HepG2 (cell line): ENCODE results near the gene HEATR1. TPM values are rescaled to one million over a fixed set of nuclear protein-coding genes. Genes with fewer than 3 reads are reported as not detected.

ENCODE experiments used
- CCDC6 ChIP-seq: sonication (generic); formaldehyde crosslinking; IDR thresholded peaks from 2 replicates; pipeline ENCODE4 v1.8.1; 2022; ENCODE audit warnings: mild to moderate bottlenecking, missing genetic modification reagents, moderate library complexity
- E2F2 ChIP-seq: sonication (generic); formaldehyde crosslinking; IDR thresholded peaks from 2 replicates; pipeline ENCODE4 v1.4.0; 2020; ENCODE audit warnings: missing genetic modification reagents, borderline replicate concordance
- FOXK2 ChIP-seq: fragments of 450-650 bp; IDR thresholded peaks from 2 replicates; pipeline ENCODE4 v1.6.1; 2016
- HOXA3 ChIP-seq: sonication (generic); formaldehyde crosslinking; IDR thresholded peaks from 2 replicates; pipeline ENCODE4 v1.5.0; 2020; ENCODE audit warnings: missing genetic modification reagents
- NR2F6 ChIP-seq, 2 experiments: IDR thresholded peaks; 2 replicates each; pipeline ENCODE4 v1.6.1; 2016; ENCODE audit warnings: antibody characterized with exemption in 1 of 2, mild to moderate bottlenecking in 1 of 2
- USF2 ChIP-seq, 2 experiments: sonication (generic) in 1 of 2; formaldehyde crosslinking in 1 of 2; IDR thresholded peaks; 2 replicates each; pipeline versions ENCODE4 v1.5.1 to v1.6.1; 2011 to 2020; ENCODE audit warnings: borderline replicate concordance in 1 of 2, low read depth in 1 of 2, low read length in 1 of 2, mild to moderate bottlenecking in 1 of 2, missing genetic modification reagents in 1 of 2, moderate library complexity in 1 of 2
- ZBTB25 ChIP-seq: IDR thresholded peaks from 2 replicates; pipeline ENCODE4 v1.6.1; 2018; ENCODE audit warnings: missing genetic modification reagents
- ZBTB38 ChIP-seq: sonication (generic); formaldehyde crosslinking; IDR thresholded peaks from 2 replicates; pipeline ENCODE4 v1.5.1; 2020; ENCODE audit warnings: mild to moderate bottlenecking, missing genetic modification reagents
- ZNF136 ChIP-seq: sonication (generic); formaldehyde crosslinking; IDR thresholded peaks from 2 replicates; pipeline ENCODE4 v1.8.1; 2022; ENCODE audit warnings: low read depth, mild to moderate bottlenecking, moderate library complexity, missing genetic modification reagents
- ZNF207 ChIP-seq: fragments of 450-650 bp; IDR thresholded peaks from 2 replicates; pipeline ENCODE4 v1.6.1; 2016; ENCODE audit warnings: antibody characterized with exemption, borderline replicate concordance
- ZNF264 ChIP-seq: sonication (generic); formaldehyde crosslinking; IDR thresholded peaks from 2 replicates; pipeline ENCODE4 v1.4.0; 2020; ENCODE audit warnings: missing genetic modification reagents
- ZNF460 ChIP-seq: sonication (generic); formaldehyde crosslinking; IDR thresholded peaks from 2 replicates; pipeline ENCODE4 v1.5.1; 2020; ENCODE audit warnings: missing genetic modification reagents, mild to moderate bottlenecking, borderline replicate concordance
- ZNF530 ChIP-seq: sonication (generic); formaldehyde crosslinking; IDR thresholded peaks from 2 replicates; pipeline ENCODE4 v1.5.0; 2020; ENCODE audit warnings: low read depth, mild to moderate bottlenecking, missing genetic modification reagents
- ZNF616 ChIP-seq: sonication (generic); formaldehyde crosslinking; IDR thresholded peaks from 2 replicates; pipeline ENCODE4 v1.5.0; 2020; ENCODE audit warnings: low read depth, mild to moderate bottlenecking, missing genetic modification reagents
- ZNF816 ChIP-seq: sonication (generic); formaldehyde crosslinking; IDR thresholded peaks from 2 replicates; pipeline ENCODE4 v1.8.0; 2022; ENCODE audit warnings: missing genetic modification reagents, mild to moderate bottlenecking, borderline replicate concordance
- polyA plus RNA-seq, 8 experiments: library from polyadenylated mRNA; depleted of rRNA in 3 of 8; stranded (reverse) in 7 of 8; unstranded in 1 of 8; fragments of >200 nt; fragmentation: Illumina TruSeq in 4 of 8; extraction: Trizol in 4 of 8; gene quantifications; 2 replicates each; pipeline versions ENCODE4 v1.2.1 to v1.2.3, GENCODE V29; 2011 to 2016; ENCODE audit warnings: low read depth in 4 of 8, missing spikeins in 1 of 8, mixed read lengths in 1 of 8; ENCODE audit not compliant: insufficient read depth in 1 of 8
- total RNA-seq, 5 experiments: library from RNA; depleted of rRNA; stranded (reverse); fragments of >200 nt; fragmentation: Illumina TruSeq; extraction: Trizol; gene quantifications; 2 replicates each; pipeline ENCODE4 v1.2.3, GENCODE V29; 2016; ENCODE audit warnings: low read depth in 1 of 5
- TF ChIP-seq, protein P1 (sequence below): sonication (generic); formaldehyde crosslinking; IDR thresholded peaks from 2 replicates; pipeline ENCODE4 v1.4.0; 2020; ENCODE audit warnings: mild to moderate bottlenecking, missing genetic modification reagents, borderline replicate concordance
- TF ChIP-seq, protein P2 (sequence below): IDR thresholded peaks from 2 replicates; pipeline ENCODE4 v1.6.1; 2016; ENCODE audit warnings: missing genetic modification reagents, missing compliant biosample characterization
- TF ChIP-seq, protein P3 (sequence below): sonication (generic); formaldehyde crosslinking; IDR thresholded peaks from 2 replicates; pipeline ENCODE4 v1.5.0; 2020; ENCODE audit warnings: mild to moderate bottlenecking, missing genetic modification reagents, moderate library complexity

The HEATR1 gene
- total and polyA plus RNA-seq, 2 of the 13 experiments (the other 11 are each of a cell fraction or from before 2014, with no cell fraction given) = 10.2 to 45.8 TPM

DNA sequence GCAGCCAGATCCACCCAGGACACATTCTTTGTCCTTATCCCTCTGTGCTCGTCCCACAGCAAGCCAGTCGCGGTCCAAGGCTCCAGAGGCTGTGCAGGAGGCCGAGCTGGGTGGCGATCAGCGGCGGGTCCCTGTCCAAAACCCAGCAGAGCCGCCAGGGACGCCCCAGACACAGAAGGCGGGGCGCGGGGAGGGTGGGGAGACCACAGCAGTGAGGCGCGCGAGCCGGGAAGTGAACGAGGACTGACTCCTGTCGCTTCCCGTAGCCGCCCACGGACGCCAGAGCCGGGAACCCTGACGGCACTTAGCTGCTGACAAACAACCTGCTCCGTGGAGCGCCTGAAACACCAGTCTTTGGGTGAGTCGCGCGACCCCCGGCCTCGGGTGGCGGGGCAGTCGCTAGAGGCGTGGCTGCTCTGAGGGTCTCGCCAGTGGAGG, 80.6 kb downstream of the HEATR1 start, which contains the start of gene LGALS8 (continued):
- TF ChIP-seq, protein P1, sequence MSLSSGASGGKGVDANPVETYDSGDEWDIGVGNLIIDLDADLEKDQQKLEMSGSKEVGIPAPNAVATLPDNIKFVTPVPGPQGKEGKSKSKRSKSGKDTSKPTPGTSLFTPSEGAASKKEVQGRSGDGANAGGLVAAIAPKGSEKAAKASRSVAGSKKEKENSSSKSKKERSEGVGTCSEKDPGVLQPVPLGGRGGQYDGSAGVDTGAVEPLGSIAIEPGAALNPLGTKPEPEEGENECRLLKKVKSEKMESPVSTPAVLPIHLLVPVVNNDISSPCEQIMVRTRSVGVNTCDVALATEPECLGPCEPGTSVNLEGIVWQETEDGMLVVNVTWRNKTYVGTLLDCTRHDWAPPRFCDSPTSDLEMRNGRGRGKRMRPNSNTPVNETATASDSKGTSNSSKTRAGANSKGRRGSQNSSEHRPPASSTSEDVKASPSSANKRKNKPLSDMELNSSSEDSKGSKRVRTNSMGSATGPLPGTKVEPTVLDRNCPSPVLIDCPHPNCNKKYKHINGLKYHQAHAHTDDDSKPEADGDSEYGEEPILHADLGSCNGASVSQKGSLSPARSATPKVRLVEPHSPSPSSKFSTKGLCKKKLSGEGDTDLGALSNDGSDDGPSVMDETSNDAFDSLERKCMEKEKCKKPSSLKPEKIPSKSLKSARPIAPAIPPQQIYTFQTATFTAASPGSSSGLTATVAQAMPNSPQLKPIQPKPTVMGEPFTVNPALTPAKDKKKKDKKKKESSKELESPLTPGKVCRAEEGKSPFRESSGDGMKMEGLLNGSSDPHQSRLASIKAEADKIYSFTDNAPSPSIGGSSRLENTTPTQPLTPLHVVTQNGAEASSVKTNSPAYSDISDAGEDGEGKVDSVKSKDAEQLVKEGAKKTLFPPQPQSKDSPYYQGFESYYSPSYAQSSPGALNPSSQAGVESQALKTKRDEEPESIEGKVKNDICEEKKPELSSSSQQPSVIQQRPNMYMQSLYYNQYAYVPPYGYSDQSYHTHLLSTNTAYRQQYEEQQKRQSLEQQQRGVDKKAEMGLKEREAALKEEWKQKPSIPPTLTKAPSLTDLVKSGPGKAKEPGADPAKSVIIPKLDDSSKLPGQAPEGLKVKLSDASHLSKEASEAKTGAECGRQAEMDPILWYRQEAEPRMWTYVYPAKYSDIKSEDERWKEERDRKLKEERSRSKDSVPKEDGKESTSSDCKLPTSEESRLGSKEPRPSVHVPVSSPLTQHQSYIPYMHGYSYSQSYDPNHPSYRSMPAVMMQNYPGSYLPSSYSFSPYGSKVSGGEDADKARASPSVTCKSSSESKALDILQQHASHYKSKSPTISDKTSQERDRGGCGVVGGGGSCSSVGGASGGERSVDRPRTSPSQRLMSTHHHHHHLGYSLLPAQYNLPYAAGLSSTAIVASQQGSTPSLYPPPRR (CRISPR knock-in tag) = no peak
- TF ChIP-seq ZNF816 (CRISPR knock-in tag) (no peak; the same call in 1 of the 2 replicates), FOXK2 (no peak), ZNF460 (CRISPR knock-in tag) (peak; percentile 12; the same call in 1 of the 2 replicates), ZNF530 (no peak), ZBTB38 (CRISPR knock-in tag) (no peak), ZNF616 (CRISPR knock-in tag) (no peak), HOXA3 (CRISPR knock-in tag) (peak; percentile 59; the same call in 1 of the 2 replicates), ZNF264 (CRISPR knock-in tag) (0 out of 2 replicates have a peak, but pooled peaks have one; percentile 34), ZNF207 (no peak), CCDC6 (no peak), E2F2 (CRISPR knock-in tag) (0 out of 2 replicates have a peak, but pooled peaks have one; percentile 64), ZNF136 (CRISPR knock-in tag) (no peak), USF2 (IDR thresholded peaks at IDR 0.05; ENCODE audit: low read depth, low read length) (no peak), USF2 (CRISPR knock-in tag; IDR thresholded peaks at IDR 0.05; ENCODE audit: borderline replicate concordance) (no peak), NR2F6 (IDR thresholded peaks at IDR 0.05) (no peak), NR2F6 (CRISPR knock-in tag; IDR thresholded peaks at IDR 0.05) (no peak), ZBTB25 (CRISPR knock-in tag) (no peak)
- TF ChIP-seq, protein P2, sequence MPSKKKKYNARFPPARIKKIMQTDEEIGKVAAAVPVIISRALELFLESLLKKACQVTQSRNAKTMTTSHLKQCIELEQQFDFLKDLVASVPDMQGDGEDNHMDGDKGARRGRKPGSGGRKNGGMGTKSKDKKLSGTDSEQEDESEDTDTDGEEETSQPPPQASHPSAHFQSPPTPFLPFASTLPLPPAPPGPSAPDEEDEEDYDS (CRISPR knock-in tag) = no peak
- TF ChIP-seq, protein P3, sequence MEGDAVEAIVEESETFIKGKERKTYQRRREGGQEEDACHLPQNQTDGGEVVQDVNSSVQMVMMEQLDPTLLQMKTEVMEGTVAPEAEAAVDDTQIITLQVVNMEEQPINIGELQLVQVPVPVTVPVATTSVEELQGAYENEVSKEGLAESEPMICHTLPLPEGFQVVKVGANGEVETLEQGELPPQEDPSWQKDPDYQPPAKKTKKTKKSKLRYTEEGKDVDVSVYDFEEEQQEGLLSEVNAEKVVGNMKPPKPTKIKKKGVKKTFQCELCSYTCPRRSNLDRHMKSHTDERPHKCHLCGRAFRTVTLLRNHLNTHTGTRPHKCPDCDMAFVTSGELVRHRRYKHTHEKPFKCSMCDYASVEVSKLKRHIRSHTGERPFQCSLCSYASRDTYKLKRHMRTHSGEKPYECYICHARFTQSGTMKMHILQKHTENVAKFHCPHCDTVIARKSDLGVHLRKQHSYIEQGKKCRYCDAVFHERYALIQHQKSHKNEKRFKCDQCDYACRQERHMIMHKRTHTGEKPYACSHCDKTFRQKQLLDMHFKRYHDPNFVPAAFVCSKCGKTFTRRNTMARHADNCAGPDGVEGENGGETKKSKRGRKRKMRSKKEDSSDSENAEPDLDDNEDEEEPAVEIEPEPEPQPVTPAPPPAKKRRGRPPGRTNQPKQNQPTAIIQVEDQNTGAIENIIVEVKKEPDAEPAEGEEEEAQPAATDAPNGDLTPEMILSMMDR (CRISPR knock-in tag) = no peak
